Activated T-cell treated with anti-CD3 and anti-CD28 coated beads for 4 hours (primary cell): ENCODE measurements around the gene TSPAN9.

ENCODE experiments used
- DNase-seq: peaks from one replicate; pipeline ENCODE4 v3.0.0-alpha.2; 2020

Gene TSPAN9

DNA sequence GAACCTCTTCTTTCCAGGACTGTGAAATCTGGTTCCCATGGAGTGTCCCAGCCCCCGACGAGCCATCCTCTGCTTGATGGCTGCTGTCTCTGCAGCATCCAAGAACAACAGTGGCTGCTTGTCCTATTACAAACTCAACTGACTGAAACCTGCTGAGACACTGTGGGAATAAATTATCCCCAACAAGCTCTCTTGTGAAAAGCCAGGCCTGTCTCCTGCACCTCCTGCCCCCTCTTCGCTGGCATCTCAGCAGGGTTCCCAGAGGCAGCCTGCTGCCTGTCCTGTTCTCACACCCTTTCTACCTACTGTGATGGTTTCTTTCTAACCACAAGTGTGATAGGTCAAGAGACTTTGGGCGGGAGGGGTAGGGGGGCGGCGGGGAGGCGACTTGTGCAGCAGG, 180.2 kb downstream of the TSPAN9 start:
- DNase-seq: no peak

- DNase-seq: no peak
Measured at GRCh38 chr12:3259973-3260372, 182.8 kb downstream of the TSPAN9 start.

- no peak for DNase-seq
Measured at GRCh38 chr12:3261782-3262359, 184.7 kb downstream of the TSPAN9 start.

DNA sequence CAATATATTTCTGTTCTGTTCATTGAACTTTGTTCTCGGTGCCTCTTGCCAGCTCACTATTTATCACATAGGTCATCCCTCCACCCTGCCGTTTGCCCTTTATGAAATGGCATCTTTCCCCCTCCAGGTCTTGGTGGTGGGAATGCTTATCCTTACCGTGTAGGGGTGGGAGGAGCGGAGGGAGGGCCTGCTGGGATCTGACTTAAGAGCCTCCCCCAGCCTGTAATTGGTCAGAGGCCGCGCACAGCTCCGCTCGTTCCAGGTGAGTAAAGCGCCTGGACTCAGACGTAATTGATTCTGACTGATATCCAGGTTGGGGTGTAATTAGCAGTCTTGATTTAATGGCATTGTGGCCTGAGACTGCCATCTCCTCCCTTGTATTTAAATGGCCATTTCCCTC, 185.3 kb downstream of the TSPAN9 start:
- no peak for DNase-seq

DNA sequence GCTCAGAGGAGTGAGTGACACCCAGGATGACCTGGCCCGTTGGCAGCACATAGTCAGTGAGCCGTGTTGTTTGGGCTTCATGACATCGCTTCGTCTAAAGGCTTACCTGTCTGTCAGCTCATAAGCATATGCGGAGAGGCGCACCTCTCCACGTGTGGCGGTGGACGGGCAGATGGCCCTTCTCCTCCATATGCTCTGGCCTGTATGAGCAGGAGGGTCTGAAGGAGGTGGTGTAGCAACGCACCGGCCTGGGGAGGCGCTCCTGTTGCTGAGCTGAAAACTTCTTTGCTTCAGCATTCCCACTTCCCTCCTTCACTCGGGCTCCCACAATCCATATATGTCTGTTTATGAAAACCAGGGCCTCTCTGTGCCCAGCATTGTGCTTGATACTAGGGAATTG, 186.1 kb downstream of the TSPAN9 start:
- no peak for DNase-seq

GRCh38 chr12:3263939-3264922, 187.1 kb downstream of the TSPAN9 start:
- no peak for DNase-seq

DNA sequence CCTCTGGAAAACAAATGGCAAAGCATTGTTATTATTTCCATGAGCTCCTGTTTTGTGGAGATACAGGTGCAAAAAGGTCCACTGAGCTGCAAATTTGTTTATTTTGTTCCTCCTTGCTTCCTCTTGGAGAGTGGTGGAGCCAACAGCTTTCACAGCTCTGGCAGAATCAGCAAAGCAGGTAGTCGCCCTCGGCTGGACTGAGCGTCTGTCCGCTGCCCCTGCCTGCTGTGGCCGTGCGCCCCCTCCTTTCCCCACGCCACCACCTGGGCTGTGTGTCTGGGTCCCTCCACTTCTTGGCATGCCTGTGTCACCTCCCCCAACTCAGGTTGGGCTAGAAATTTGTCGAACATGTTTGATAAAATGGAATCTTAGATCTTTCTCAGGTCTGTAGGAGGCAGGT, 188.2 kb downstream of the TSPAN9 start:
- DNase-seq: no peak

DNA sequence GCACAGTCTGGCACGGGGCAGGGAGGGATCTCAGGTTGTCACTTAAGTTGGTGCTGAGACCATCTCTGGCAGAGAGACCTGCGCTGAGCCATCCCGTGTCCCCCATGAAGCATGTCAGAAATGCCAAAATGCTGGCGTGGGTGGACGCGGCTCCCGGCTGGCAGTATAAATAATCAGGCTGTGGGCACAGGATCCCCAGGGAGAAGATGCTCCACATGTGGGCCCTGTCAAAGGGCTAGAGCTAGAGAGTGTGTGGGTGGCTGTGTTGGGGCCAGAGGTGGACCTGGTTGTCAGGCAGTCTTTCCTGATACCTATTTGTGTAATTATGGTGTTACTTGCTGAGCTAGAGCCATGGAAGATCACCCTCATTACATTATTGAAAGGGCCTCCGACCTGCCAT, 189.5 kb downstream of the TSPAN9 start:
- no peak for DNase-seq

DNA sequence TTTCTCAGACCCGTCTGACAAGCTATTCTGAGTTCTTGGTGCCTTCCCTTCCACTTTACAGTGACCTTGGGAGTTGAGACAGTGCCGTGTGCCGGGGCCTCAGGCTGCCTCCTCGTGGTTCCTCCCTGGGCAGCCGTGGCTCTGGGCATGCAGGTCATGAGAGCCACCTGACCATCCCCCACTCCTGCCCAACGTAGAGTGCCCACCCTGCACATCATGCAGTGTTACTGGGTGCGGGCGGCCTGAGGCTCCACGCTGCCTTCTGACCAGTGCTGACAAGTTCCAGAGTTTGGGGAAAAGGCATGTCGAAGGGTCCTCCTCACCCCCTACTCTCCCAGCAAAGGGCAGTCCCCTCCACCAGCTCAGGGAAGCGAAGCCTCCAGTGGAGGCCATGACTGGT, 190.5 kb downstream of the TSPAN9 start:
- DNase-seq: no peak

GRCh38 chr12:3269594-3269993, 192.4 kb downstream of the TSPAN9 start:
- no peak for DNase-seq

DNA sequence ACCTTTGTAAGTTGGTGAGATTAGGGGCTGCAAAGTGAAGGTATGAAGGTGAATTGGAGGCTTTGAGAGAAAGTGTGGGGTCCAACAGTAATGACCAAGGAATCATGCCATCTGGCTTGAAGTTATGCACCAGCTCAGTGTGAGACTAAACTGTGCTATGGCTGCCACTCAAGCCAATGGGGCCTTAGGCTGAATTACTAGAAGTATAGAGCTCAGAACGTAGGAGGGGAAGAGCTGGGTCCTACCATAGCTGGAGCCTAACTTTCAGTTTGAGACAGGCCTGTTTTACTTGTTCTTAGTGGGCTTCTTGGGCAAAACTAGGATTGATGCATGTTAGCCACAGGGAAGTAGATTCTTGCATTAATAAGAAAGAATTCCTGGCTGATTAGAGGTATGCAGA, 194.0 kb downstream of the TSPAN9 start:
- DNase-seq: no peak

- no peak for DNase-seq
Measured at GRCh38 chr12:3271639-3272038, 194.5 kb downstream of the TSPAN9 start.

DNA sequence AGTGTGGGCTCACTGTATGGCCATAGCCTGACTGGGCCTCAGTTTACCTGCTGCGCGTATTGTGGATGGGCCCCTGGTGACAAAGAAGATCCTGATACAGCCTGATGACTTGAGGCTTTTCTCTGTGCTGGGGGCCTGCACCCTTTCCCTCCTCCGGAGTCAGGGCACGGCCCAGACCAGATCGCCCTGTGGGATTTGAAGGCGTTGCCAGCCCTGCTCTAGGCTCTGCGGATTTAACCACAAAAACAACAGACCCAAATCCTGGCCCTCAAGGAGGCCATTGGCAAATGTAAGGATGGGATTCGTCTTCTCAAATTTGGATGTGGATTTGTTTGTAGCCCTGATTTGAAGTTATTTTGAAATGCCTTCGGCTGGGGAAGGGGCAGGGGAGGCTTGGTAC, 195.8 kb downstream of the TSPAN9 start:
- DNase-seq: no peak

DNA sequence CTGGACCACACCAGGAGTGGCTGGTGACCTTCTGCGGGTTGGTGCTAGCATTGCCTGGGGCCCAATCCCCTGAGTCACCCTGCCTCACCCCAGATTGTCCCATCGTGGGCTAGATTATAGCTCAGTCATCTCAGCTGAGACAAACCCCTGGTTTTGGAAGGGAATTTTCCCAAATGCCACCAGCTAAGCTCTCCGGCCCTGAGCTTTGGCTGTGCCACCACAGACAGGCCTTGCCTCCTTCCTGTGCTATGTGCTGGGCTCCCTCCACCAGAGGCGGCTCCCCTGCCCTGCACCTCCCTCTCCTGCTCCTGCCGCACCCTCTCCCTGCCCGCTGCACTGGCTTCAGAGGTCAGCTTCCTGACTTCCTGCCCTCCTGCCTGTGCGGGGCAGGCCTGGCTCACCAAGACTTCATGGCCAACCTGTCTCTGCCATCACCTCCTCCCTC, 196.3 kb downstream of the TSPAN9 start:
- no peak for DNase-seq

GRCh38 chr12:3274664-3275063, 197.5 kb downstream of the TSPAN9 start:
- no peak for DNase-seq

GRCh38 chr12:3275171-3276041, 198.2 kb downstream of the TSPAN9 start:
- DNase-seq: peak; percentile 55

DNA sequence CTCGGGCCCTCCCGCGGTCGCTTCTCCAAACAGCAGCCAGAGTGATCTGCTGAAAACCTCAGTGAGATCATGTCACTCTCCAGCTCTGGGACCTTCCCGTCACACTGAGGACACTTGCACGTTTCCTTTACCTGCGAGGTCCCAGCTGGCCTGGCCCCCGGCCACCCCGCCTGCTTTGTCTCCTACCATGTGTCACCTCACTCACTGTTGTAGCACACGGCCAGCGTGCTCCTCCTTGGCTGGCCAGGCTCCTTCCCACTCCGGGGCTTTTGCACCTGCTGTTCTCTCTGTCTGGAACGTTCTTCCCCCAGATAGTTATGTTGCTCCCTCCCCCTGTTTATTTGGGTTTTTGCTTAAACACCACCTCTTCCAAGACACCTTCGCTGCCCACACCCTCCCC, 199.0 kb downstream of the TSPAN9 start:
- no peak for DNase-seq

GRCh38 chr12:3277306-3277943, 200.2 kb downstream of the TSPAN9 start:
- no peak for DNase-seq

DNA sequence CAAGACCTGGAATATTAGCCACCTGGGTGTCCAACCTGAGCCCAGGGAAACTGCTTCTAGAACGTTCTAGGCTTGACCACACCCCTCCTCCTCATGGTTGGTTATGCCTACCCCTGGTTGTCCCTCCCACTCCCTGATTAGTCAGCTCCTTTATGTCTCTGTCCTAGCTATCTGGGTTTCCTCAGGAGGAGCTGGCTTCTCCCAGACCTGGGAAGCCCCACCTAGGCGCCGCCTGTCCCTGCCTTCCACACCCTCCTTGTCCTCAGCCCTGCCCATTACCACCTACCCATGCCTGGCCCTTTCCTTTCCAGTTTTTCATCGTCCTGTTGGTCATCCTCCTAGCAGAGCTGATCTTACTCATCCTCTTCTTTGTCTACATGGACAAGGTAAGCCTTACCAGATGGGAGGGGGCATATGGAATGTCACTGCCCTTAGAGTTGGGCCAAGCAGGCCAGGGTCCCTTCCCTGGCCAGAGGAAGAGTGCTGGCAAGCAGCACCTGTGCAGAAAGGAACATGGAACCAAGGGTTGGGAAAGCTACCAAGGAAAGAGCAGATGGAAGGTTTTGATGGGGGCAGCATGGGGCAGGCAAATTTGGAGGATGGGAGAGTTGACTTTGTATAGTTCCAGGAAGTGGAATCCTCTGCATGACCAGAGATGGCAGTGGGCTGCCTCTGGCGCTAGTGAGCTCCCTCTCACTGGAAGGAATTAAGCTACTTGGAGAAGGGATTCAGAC, 201.7 kb downstream of the TSPAN9 start:
- no peak for DNase-seq

DNA sequence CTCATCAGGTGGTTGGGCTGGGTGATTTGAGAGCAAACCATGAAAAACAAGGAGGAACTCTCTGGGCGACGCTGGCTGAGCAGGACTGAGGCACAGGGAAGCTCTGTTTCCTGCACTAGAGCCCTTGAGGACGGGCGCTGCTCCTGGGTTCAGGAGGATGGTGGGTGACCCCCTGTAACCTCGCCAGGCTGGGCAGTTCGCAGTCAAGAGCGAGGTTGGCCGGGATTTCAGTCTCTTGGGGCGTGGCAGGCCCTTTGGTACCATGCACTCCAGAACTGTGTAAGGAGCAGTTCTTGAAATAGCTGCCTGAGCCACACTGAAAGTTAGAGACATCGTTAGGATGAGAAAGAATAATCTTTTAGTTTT, 202.2 kb downstream of the TSPAN9 start:
- no peak for DNase-seq

- no peak for DNase-seq
Measured at GRCh38 chr12:3279832-3280231, 202.7 kb downstream of the TSPAN9 start.

DNA sequence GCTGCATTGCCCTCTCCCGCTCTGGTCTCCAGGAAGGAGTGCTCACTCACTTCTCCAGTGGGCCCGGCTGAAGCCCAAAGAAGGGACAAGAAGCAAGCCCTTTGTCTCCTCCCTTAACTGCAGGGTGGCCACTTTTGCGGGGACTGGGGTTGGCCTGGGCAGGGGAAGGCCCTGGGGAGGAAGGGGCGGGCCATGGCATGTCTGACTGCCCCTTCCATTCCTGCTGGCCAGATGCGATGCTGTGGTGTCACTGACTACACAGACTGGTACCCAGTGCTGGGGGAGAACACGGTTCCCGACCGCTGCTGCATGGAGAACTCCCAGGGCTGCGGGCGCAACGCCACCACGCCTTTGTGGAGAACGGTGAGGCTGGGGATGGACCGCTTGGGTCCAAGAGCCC, 203.8 kb downstream of the TSPAN9 start:
- no peak for DNase-seq
